ENCODE data around the gene SOX18. TPM values are rescaled to one million over a fixed set of nuclear protein-coding genes. Genes with fewer than 3 reads are reported as not detected.

The SOX18 gene
- polyA plus RNA-seq, 3 donors: not detected

DNA sequence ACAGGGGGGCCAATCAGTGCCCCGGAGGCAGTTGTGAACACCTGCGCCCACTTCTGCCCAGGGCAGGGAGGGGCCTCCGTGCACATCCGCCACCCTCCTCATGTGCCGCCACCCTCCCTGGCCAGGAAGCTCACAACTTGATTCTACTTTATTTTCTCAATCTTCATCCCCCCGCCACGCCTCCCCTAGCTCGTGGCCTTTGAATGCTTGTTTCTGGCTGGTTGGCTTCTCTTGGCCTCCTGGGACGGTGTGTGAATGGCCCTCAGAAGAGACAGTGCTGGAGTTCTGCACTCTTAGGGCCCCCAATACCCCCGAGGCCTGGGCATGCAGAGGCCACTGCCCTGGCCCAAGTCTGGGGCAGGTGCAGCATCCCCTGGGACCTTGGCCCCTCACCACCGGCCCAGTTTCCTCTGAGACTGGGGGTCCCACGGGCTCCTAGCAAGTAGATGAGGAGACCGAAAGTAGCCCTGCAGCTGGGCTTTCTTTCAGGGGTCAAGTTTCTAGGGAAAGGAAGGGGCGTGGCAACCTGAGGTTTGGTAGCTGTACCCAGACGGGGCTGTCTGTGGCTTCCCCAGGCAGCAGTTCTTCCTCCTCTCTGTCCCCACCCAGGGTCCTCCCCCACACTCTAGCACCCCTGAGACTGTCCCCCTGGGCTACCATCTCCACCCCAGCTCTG lies 28.6 kb upstream of the SOX18 start:
- Histone ChIP-seq H3K9ac (ENCODE audit: insufficient read depth, low read length, poor library complexity, severe bottlenecking) (peak overlapping the region; percentile 88), H3K27ac (ENCODE audit: low read depth in 1 of 2, low read length in 2 of 2) (peak overlapping the region; percentile 81 to 86), H3K79me2 (ENCODE audit: insufficient read depth, low read length) (peaks cover 87% of the 10 kb centered on the region), H3K36me3 (replicated peaks in 1 of 2; ENCODE audit: control insufficient read depth in 1 of 2, insufficient read depth in 2 of 2, low read length in 2 of 2) (peaks cover 33% of the 10 kb centered on the region in 2 donors), H3K4me1 (ENCODE audit: control insufficient read depth in 1 of 2, insufficient read depth in 2 of 2, low read length in 2 of 2) (peaks cover 46 to 72% of the 10 kb centered on the region in 2 donors), H2AFZ (ENCODE audit: insufficient read depth, low read depth, low read length, poor library complexity, severe bottlenecking) (no peak overlapping the region), H3K9me3 (replicated peaks in 1 of 2; ENCODE audit: control insufficient read depth in 1 of 2, insufficient read depth in 1 of 2, low read length in 2 of 2) (no peaks in the 10 kb centered on the region), H3K27me3 (ENCODE audit: control insufficient read depth in 2 of 2, insufficient read depth in 2 of 2, low read length in 2 of 2) (no peaks in the 10 kb centered on the region), H3K4me2 (replicated peaks; ENCODE audit: extremely low read depth, low read length, poor library complexity, severe bottlenecking) (peak overlapping the region; percentile 92), H3K4me3 (replicated peaks in 1 of 3; ENCODE audit: low read depth in 2 of 3, low read length in 3 of 3) (peak overlapping the region; percentile 78 to 100 (median 84)), H4K20me1 (ENCODE audit: insufficient read depth, low read length) (peaks cover 94% of the 10 kb centered on the region)
- peak overlapping the region; percentile 95 to 97 for H3K4me3 Mint-ChIP-seq
- WGBS (ENCODE audit: insufficient coverage): 0% methylated on average over 11 of the region's 15 CpGs
- H3K27ac Mint-ChIP-seq: peak overlapping the region; percentile 89 to 94 (median 93)
- peaks cover 4 to 5% (median 4%) of the 10 kb centered on the region in 3 donors for H3K27me3 Mint-ChIP-seq (ENCODE audit: low read depth in 3 of 3)
- TF ChIP-seq CTCF (IDR thresholded peaks at IDR 0.05): no peak
- H3K36me3 Mint-ChIP-seq: peaks cover 25 to 38% of the 10 kb centered on the region in 2 donors
- peak in 1 of 3 donors; percentile 55 for DNase-seq
- intact Hi-C loops (cut with micrococcal nuclease): loop anchor here in 1 of 2 donors (2.0 kb wide), 1 partner anchor 15 kb away; the partner anchor contains the start of gene TCEA2
- H3K4me1 Mint-ChIP-seq: peaks cover 48% of the 10 kb centered on the region
- no peaks in the 10 kb centered on the region for H3K9me3 Mint-ChIP-seq

DNA sequence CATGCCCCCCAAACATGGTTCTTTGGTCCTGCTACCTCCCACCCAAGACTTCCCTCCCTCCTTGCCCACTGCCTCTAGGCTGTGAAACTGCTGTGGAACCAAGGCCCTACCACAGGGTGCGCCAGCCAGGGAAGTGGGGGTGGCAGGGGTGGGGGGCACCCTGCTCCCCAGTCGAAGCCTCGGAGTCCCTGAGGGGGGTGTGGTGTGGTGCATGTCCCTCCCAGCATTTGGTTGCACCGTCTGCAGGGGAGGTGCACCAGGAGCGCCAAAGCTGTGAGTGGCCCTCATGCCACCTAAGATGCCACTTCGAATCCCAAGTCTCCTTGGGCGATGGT lies 28.1 kb upstream of the SOX18 start:
- H3K27me3 Mint-ChIP-seq (ENCODE audit: low read depth in 3 of 3): peaks cover 3% of the 10 kb centered on the region in 3 donors
- H3K9ac ChIP-seq (ENCODE audit: insufficient read depth, low read length, poor library complexity, severe bottlenecking): peak overlapping the region; percentile 88

More for the DNA sequence above, 28.1 kb upstream of the SOX18 start:
- H3K4me3 ChIP-seq (replicated peaks in 1 of 3; ENCODE audit: low read depth in 2 of 3, low read length in 3 of 3): peak overlapping the region; percentile 78 to 100 (median 84)
- intact Hi-C loops (cut with micrococcal nuclease): no loop called here
- H3K79me2 ChIP-seq (ENCODE audit: insufficient read depth, low read length): peaks cover 86% of the 10 kb centered on the region
- 0% methylated on average over 4 of the region's 7 CpGs for WGBS (ENCODE audit: insufficient coverage)
- H3K27ac ChIP-seq (ENCODE audit: low read depth in 1 of 2, low read length in 2 of 2): peak overlapping the region; percentile 81 to 86
- peaks cover 38% of the 10 kb centered on the region in 2 donors for H3K36me3 ChIP-seq (replicated peaks in 1 of 2; ENCODE audit: control insufficient read depth in 1 of 2, insufficient read depth in 2 of 2, low read length in 2 of 2)
- no peak for TF ChIP-seq CTCF (IDR thresholded peaks at IDR 0.05)
- peak overlapping the region; percentile 92 for H3K4me2 ChIP-seq (replicated peaks; ENCODE audit: extremely low read depth, low read length, poor library complexity, severe bottlenecking)
- Mint-ChIP-seq H3K4me1 (peaks cover 44% of the 10 kb centered on the region), H3K9me3 (no peaks in the 10 kb centered on the region), H3K4me3 (peak overlapping the region; percentile 95 to 97), H3K36me3 (peaks cover 27 to 43% of the 10 kb centered on the region in 2 donors), H3K27ac (peak overlapping the region in 6 of 7 donors; percentile 89 to 94 (median 93))
- H3K4me1 ChIP-seq (ENCODE audit: control insufficient read depth in 1 of 2, insufficient read depth in 2 of 2, low read length in 2 of 2): peaks cover 41 to 67% of the 10 kb centered on the region in 2 donors
- DNase-seq: no peak
- H4K20me1 ChIP-seq (ENCODE audit: insufficient read depth, low read length): peaks cover 94% of the 10 kb centered on the region
- H2AFZ ChIP-seq (ENCODE audit: insufficient read depth, low read depth, low read length, poor library complexity, severe bottlenecking): no peak overlapping the region
- no peaks in the 10 kb centered on the region for H3K9me3 ChIP-seq (replicated peaks in 1 of 2; ENCODE audit: control insufficient read depth in 1 of 2, insufficient read depth in 1 of 2, low read length in 2 of 2)
- H3K27me3 ChIP-seq (ENCODE audit: control insufficient read depth in 2 of 2, insufficient read depth in 2 of 2, low read length in 2 of 2): no peaks in the 10 kb centered on the region

All from CD14-positive monocyte (primary cell).